CD4-positive, alpha-beta T cell treated with Interleukin-21 for 1 hour (primary cell): ENCODE measurements around the gene SREK1IP1.

Experiments used
- DNase-seq: peaks from one replicate; pipeline ENCODE4 v3.0.0-alpha.2; 2020

The SREK1IP1 gene

DNA sequence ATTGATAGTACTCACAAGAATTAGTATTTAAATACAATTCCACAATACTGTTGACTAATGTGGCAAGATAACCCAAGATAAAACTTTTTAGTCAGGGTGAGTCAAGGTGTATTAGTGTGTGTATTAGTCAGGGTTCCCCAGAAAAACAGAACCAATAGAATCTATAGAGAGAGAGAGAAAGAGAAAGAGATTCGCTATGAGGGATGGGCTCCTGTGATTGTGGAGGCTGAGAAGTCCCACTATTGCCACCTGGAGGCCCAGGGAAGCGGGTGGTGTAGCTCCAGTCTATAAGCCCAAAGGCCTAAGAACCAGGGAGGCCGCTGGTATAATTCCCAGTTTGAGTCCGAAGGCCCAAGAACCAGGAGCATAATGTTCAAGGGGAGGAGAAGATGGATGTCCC is 88.2 kb downstream of the SREK1IP1 start:
- no peak for DNase-seq

DNA sequence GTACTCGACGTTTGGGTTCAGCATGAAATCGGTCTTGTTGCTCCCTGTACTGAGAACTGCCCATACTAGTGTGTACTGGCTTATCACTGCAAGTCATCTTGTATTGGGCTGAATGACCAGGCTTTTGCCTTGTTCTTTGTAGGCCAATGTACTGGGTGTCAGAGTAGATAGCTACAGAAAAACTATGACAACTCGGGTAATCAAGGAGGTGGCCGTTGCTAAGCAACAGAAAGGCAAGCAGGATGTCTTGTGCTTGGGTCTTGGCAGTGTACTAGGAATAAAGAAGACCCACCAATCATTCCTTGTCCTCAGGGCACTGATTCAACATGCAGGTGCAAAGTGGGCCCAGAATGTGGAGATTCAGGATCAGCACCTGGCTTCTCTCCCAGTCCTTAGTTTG is 90.1 kb downstream of the SREK1IP1 start:
- no peak for DNase-seq

DNA sequence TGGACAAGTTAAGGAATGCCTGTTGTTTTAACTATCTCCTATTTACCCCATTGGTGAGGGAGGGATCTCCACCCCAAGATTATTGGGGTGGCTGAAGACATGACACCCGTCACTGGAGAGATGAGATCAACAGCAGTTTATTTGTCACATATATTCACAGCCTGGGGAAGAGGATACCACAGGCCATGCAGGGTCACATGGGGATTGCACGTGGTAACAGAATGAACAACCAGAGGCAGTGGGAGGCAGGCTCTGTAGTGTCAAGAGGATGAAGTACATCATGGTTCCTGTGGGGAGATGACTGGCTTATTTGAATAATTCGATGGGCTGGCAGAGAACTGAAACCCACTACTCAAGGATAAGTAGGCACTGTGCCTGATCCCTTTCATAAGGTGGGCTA is 96.8 kb downstream of the SREK1IP1 start:
- DNase-seq = no peak

DNA sequence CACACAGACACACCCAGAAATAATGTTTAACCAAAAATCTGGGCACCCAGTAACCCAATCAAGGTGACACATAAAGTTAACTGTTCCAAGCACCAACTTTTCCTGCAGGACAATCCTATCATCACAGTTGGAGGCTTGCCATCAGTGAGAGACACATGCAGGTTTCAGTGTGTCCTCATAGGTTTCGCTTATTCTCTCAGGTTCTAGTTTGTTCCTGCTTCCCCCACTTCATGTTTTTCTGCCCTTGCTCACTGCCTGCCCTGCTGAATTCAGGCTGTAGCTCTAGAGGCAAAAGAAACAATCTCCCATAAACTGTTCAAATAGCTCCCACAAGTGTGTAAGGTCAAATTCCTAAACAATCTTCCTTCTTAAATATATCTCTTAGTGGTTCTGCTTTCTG is 98.2 kb downstream of the SREK1IP1 start:
- DNase-seq = no peak
